SK-N-MC (cell line): ENCODE measurements around the gene SCAANT1.

Experiments used
- DNase-seq: peaks from one replicate; pipeline ENCODE4 v3.0.0-alpha.2; 2011; ENCODE audit warnings: low read depth, low spot score
- H3K27ac ChIP-seq: fragments of 200-600 bp; sonication (generic); 2 replicates; pipeline ENCODE4 v1.5.1; 2016; ENCODE audit warnings: mixed run types
- H3K36me3 ChIP-seq: fragments of 200-600 bp; sonication (generic); 2 replicates; pipeline ENCODE4 v1.6.1; 2017; ENCODE audit warnings: antibody characterized with exemption, low read length, mixed read lengths; ENCODE audit not compliant: insufficient read depth
- H3K4me3 ChIP-seq: fragments of 200-600 bp; sonication (generic); 2 replicates; pipeline ENCODE4 v1.5.1; 2016
- H3K9ac ChIP-seq: fragments of 200-600 bp; sonication (generic); 2 replicates; pipeline ENCODE4 v1.8.0; 2017; ENCODE audit warnings: mixed run types, mixed read lengths; ENCODE audit not compliant: insufficient read length
- H3K9me3 ChIP-seq: fragments of 200-600 bp; sonication (generic); 2 replicates; pipeline ENCODE4 v1.6.1; 2017; ENCODE audit warnings: low read depth, mild to moderate bottlenecking, antibody characterized with exemption, low read length, moderate library complexity, mixed read lengths
- EZH2 ChIP-seq: fragments of 200-600 bp; sonication (generic); IDR thresholded peaks from one replicate; pipeline ENCODE4 v1.6.1; 2017; ENCODE audit warnings: antibody characterized with exemption
- FOXP2 ChIP-seq: optimal IDR thresholded peaks from 2 replicates; pipeline ENCODE3; 2011; ENCODE audit warnings: mild to moderate bottlenecking, moderate library complexity; ENCODE audit not compliant: insufficient read depth; ENCODE audit errors: extremely low read length, control extremely low read depth
- POLR2AphosphoS5 ChIP-seq: IDR thresholded peaks from 2 replicates; pipeline ENCODE4 v1.6.1; 2012; ENCODE audit warnings: mild to moderate bottlenecking, low read depth, low read length, borderline replicate concordance

Gene SCAANT1

DNA sequence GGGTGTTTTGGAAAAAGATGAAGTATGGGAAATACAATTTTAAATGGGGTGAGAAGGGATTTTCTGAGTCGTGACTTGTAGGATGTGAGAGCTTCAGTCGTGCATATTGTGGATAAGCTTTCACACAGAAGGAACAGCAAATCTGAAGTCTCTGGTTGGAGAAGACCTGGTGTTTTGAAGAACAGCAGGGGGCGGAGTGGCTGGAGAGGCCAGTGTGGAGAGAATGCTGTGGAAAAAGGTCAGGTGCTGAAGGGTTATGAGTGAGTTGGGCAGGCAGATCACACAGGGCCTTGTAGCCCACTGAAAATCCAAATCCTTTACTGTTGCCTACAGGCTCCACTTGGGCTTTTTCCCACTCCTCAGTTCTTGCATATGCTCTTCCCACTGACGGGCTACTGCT lies 14.1 kb upstream of the SCAANT1 start:
- no peak for TF ChIP-seq EZH2
- no peak for TF ChIP-seq FOXP2
- no peak for TF ChIP-seq POLR2AphosphoS5
- H3K36me3 ChIP-seq, result peaks cover 20% of the 10 kb centered on the region; the same call in 1 of the 2 replicates
- no peak overlapping the region for H3K4me3 ChIP-seq
- no peaks in the 10 kb centered on the region for H3K9me3 ChIP-seq
- no peak overlapping the region for H3K27ac ChIP-seq
- no peak for DNase-seq
- no peak overlapping the region for H3K9ac ChIP-seq

DNA sequence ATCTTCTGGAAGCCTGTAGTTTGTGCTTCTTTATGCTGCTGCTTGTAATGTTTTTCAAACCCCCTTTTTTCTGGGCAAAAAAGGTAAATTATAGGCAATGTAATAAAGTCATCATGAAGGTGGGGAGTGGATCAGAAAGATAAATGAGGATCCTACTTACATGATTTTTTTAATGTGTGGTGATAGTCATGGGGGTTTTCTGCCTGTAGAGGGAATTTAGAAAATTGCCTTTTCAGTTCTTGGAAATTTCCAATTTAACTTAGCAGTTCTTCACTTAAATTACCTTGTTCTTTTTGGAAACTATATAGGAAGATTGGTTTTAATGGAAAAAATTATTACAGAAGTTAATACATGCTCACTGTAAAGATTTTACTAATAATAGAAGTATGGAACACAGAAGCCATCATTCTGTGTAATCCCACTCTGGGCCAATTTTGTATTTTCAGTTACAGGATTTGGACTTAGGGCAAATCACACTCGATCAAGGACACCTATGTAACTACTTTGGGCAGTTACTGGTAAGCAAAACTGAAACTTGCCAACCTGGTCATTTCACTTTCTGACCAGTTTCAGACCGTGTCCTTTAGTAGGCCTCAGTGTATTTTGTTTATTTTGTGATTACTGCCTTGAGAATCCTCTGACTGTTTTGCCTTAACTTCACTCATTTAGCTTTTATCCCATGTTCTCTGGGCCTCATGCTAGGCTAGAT lies 10.5 kb upstream of the SCAANT1 start:
- H3K27ac ChIP-seq, result no peak overlapping the region
- H3K9me3 ChIP-seq, result no peaks in the 10 kb centered on the region
- TF ChIP-seq POLR2AphosphoS5 (no peak), FOXP2 (no peak), EZH2 (no peak)
- no peak overlapping the region for H3K9ac ChIP-seq
- no peak overlapping the region for H3K4me3 ChIP-seq
- peaks cover 21% of the 10 kb centered on the region; the same call in 1 of the 2 replicates for H3K36me3 ChIP-seq
- DNase-seq, result no peak

DNA sequence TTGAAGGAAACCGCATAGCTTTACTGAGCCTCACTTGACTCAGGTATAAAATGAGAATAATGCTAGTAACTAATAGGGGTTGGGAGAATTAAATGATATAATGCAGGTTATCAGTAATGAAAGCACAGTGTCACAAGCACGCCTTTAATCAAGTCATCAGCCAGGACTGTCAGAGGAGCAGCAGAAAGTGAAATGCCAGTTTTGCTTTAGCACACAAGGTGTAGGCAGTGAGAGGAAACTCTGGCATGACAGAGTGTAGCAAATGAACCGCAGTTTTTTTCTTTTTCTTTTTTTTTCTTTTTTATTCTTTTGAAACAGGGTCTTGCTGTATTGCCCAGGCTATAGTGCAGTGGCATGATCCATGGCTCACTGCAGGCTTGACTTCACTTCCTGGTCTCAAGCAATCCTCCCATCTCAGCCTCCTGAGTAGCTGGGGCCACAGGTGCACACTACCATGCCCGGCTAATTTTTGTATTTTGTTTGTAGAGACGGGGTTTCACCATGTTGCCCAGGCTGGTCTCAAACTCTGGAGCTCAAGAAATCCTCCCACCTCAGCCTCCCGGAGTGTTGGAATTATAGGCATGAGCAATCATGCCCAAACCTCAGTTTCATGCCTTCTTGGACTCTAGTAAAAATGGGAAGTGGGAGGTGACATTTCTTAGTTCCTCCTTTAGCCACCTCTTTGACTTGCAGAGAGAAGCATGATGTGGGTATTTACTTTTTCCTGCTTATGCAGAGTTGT lies 9.7 kb upstream of the SCAANT1 start:
- no peak overlapping the region for H3K4me3 ChIP-seq
- TF ChIP-seq POLR2AphosphoS5 (no peak), FOXP2 (no peak), EZH2 (no peak)
- no peaks in the 10 kb centered on the region for H3K9me3 ChIP-seq
- H3K9ac ChIP-seq, result no peak overlapping the region
- no peak overlapping the region for H3K27ac ChIP-seq
- no peak for DNase-seq
- H3K36me3 ChIP-seq, result peaks cover 27% of the 10 kb centered on the region; the same call in 1 of the 2 replicates

DNA sequence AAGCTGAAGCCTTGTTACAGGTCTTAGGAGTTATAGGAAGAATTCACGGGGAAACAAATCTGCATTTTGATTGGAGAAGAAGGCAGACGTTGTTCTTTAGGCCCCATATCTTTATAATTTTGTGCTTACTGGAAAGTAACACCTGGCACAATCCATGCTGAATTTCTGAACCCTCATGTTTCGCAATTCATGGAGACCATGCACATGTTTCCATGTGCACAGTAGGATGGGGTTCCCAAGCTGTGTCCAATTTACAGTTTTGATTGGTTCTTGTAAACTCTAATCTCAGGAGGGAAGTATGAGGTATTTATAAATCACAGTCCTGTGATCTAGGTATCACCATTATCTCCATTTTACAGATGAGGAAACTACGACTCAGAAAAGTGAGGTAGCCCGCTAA lies 7.8 kb upstream of the SCAANT1 start:
- H3K36me3 ChIP-seq, result peaks cover 18% of the 10 kb centered on the region; the same call in 1 of the 2 replicates

DNA sequence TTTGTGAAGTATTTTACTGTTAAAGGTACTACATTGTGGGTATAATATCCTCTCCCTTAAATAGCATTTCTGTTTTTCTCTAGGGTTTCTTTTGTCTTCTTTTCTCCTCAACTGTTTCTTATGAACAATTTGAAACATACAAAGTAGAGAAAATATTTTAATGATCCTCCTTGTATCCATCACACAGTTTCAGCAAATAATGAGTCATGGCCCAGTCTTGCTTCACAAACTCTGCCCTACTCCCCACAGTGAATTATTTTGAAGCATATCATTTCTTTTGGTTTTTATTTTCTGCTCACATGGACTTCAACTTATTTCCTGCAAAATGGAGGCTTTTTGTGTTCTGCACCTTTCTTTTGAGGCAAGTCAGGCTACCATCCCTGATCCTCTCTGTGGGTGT lies 6.1 kb upstream of the SCAANT1 start:
- no peak for TF ChIP-seq FOXP2
- no peak for TF ChIP-seq POLR2AphosphoS5
- TF ChIP-seq EZH2, result no peak
- peaks cover 16% of the 10 kb centered on the region; the same call in 1 of the 2 replicates for H3K36me3 ChIP-seq
- no peak overlapping the region for H3K9ac ChIP-seq
- H3K9me3 ChIP-seq, result no peaks in the 10 kb centered on the region
- no peak overlapping the region for H3K4me3 ChIP-seq
- H3K27ac ChIP-seq, result no peak overlapping the region
- DNase-seq, result no peak

More for the DNA sequence above, 7.8 kb upstream of the SCAANT1 start:
- no peaks in the 10 kb centered on the region for H3K9me3 ChIP-seq
- H3K9ac ChIP-seq, result no peak overlapping the region
- TF ChIP-seq POLR2AphosphoS5, result no peak
- no peak for TF ChIP-seq EZH2
- TF ChIP-seq FOXP2, result no peak
- no peak overlapping the region for H3K27ac ChIP-seq
- DNase-seq, result no peak
- no peak overlapping the region for H3K4me3 ChIP-seq

DNA sequence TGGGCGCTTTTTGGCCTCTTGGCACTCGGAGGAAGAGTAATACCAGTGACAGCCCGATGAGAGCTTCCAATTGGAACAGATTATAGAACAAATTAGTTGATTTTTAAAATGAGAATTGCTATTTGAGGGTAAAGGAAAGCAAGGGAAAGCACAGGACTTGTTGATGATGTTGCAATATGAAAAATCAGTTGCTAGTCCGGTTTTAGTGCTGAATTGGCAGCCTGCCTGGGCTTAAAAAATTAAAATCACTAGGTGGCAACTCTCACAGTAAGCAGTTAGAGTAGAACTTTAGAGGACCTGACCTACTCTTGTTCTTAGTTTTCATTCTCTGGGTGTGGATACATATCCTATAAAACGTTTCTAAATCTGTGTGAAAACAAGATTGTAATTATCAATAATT lies 2.1 kb upstream of the SCAANT1 start:
- Histone ChIP-seq H3K36me3 (peaks cover 10% of the 10 kb centered on the region; the same call in 1 of the 2 replicates), H3K4me3 (no peak overlapping the region), H3K9ac (no peak overlapping the region), H3K9me3 (no peaks in the 10 kb centered on the region), H3K27ac (no peak overlapping the region)
- no peak for TF ChIP-seq EZH2
- no peak for TF ChIP-seq FOXP2
- no peak for TF ChIP-seq POLR2AphosphoS5
- no peak for DNase-seq

DNA sequence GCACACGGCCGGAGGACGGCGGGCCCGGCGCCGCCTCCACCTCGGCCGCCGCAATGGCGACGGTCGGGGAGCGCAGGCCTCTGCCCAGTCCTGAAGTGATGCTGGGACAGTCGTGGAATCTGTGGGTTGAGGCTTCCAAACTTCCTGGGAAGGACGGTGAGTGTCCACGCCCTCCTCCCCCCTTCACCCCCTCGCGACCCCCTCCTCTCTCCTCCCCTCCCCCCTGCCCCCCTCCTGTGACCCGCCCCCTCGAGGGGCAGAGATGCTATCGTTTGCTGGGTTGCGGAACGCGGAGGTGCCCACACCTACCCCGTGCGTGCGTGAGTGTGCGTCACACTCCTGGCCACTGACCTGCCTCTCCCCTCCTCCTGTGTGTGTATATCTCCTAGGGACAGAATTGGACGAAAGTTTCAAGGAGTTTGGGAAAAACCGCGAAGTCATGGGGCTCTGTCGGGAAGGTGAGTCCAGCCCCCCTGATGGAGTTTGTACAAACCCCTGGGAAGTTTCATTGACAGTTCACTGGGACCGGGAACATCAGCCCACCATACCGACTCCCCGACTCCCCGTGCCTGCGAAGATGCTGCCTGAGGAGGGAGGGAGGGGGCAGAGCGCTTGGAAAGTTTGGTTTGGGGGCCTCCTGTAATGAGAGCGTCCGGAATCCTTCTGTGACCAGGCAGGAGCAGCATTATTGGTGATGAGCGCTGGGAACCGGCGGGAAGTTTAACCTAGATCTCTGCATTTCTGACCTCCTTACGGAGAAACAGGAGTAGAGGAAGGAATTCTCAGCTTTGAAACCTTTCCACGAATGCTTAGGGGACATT lies 795 bp upstream of the SCAANT1 start:
- Histone ChIP-seq H3K36me3 (peaks cover 10% of the 10 kb centered on the region; the same call in 1 of the 2 replicates), H3K4me3 (peak overlapping the region; percentile 72), H3K9me3 (no peaks in the 10 kb centered on the region), H3K9ac (peak overlapping the region; percentile 26), H3K27ac (no peak overlapping the region)
- TF ChIP-seq FOXP2 (no peak), POLR2AphosphoS5 (no peak), EZH2 (no peak)
- no peak for DNase-seq

DNA sequence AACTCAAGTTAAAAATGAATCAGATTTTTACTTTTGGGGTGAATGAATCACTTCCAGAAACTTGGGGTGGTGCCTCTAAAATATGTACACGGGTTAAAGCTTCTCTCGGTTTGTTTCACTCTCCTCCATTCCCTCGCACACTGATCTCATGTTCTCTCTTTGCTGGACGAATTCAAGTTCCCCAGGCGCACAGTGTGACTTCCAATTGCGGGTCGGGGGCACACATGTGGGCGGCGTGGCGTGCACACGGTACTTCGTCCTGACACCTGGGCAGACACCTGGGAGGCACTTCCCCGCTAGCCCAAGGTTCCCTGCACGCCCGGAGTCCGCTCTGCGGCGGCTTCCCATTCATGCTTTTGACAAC lies 692 bp downstream of the SCAANT1 start:
- Histone ChIP-seq H3K27ac (no peak overlapping the region), H3K4me3 (peak overlapping the region; percentile 76), H3K9ac (peak overlapping the region; percentile 63), H3K9me3 (no peaks in the 10 kb centered on the region), H3K36me3 (peaks cover under 1% of the 10 kb centered on the region; the same call in 1 of the 2 replicates)
- TF ChIP-seq EZH2 (no peak), FOXP2 (no peak), POLR2AphosphoS5 (no peak)
- DNase-seq, result no peak
